GM18517 (cell line): ENCODE results near the gene SIRT4.
"Not testable (repeated sequence)": the region's sequence is repeated elsewhere in the genome, so short reads cannot be mapped to it uniquely, and the experiment has no call there.

Experiments used
- ATAC-seq: cut with Tn5 transposase; IDR thresholded peaks from one replicate; pipeline ENCODE4 v1.9.1; 2021; ENCODE audit warnings: mild to moderate bottlenecking, moderate library complexity; ENCODE audit not compliant: unreplicated experiment

Gene SIRT4

GRCh38 chr12:120335447-120335846 is 33.3 kb downstream of the SIRT4 start:
- not testable (repeated sequence) for ATAC-seq

DNA sequence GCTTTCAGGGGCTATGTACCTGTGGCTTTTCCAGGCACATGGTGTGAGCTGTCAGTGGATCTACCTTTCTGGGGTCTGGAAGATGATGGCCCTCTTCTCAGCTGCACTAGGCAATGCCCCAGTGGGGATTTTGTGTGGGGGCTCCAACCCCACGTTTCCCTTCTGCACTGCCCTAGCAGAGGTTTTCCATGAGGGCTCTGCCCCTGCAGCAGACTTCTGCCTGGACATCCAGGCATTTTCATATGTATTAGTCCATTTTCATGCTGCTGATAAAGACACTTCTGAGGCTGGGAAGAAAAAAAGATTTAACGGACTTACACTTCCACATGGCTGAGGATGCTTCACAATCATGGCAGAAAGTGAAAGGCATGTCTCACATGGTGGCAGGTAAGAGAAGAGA is 34.3 kb downstream of the SIRT4 start:
- not testable (repeated sequence) for ATAC-seq

DNA sequence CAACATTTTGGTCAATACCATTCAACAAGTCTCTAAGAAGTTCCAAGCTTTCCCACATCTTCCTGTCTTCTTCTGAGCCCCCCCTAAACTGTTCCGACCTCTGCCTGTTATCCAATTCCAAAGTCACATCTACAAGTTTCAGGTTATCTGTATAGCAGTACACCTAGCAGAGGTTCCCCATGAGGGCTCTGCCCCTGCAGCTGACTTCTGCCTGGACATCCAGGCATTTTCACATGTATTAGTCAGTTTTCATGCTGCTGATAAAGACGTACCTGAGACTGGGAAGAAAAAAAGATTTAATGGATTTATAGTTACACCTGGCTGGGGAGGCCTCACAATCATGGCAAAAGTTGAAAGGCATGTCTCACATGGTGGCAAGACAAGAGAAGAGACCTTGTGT is 35.6 kb downstream of the SIRT4 start:
- ATAC-seq, result no peak

DNA sequence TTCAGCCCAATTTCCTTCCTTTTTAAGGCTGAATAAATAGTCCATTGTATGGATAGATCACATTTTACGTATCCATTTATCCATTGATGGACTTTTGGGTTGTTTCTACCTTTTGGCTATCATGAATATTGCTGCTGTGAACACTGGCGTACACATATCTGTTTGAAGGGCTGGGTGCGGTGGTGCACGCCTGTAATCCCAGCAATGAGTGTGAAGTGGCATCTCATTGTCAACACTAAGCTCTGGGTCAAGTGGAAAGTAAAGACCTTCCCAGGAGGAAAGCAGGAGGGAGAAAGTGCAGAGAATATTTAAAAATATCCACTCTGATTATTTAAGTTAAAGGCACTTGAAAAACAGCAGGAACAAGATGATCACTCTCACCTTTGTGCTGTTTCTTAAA is 37.1 kb downstream of the SIRT4 start:
- no peak for ATAC-seq

- no peak for ATAC-seq
Observed at GRCh38 chr12:120342175-120343038, 40.3 kb downstream of the SIRT4 start.

- no peak for ATAC-seq
Observed at GRCh38 chr12:120343039-120343537, 41.0 kb downstream of the SIRT4 start.

- ATAC-seq, result no peak
Observed at GRCh38 chr12:120343692-120344091, 41.6 kb downstream of the SIRT4 start.

DNA sequence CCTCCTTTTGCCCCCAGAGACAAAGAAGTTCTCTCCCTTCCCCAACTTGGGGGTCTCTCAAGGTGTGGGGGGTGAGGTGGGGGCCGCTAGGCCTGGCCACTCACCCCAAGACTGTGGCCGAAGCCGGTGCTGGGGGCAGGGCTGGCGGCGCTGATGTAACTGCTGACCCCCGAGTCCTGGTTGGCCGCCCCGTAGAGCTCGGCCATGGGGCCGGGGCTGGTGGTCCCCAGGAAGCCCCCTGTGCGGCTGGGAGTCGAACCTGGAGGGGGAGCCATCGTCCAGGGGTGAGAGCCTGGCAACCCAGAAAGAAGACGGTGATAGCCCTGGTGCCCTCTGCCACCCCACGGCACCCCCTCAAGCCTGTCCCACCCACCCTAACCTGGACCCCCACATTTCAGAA is 43.9 kb downstream of the SIRT4 start:
- no peak for ATAC-seq

GRCh38 chr12:120346681-120347080 is 44.6 kb downstream of the SIRT4 start:
- no peak for ATAC-seq

- no peak for ATAC-seq
Observed at GRCh38 chr12:120347766-120348165, 45.6 kb downstream of the SIRT4 start.

GRCh38 chr12:120350576-120351350 is 48.6 kb downstream of the SIRT4 start:
- ATAC-seq, result no peak

DNA sequence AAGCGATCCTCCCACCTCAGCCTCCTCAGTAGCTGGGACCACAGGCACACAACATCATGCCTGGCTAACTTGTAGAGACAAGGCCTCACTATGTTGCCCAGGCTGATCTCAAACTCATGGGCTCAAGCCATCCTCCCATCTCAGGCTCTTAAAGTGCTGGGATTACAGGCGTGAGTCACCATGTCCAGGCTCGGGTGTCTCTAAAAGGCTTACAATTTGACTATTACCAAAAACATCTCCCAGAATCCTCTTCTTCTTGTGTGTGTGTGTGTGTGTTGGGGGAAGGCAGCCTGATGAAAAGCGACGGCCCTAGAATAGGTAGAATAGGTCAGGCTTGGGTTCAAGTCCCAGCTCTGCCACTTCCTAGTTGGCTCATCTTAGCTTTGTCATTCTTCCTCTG is 50.0 kb downstream of the SIRT4 start:
- ATAC-seq, result no peak

DNA sequence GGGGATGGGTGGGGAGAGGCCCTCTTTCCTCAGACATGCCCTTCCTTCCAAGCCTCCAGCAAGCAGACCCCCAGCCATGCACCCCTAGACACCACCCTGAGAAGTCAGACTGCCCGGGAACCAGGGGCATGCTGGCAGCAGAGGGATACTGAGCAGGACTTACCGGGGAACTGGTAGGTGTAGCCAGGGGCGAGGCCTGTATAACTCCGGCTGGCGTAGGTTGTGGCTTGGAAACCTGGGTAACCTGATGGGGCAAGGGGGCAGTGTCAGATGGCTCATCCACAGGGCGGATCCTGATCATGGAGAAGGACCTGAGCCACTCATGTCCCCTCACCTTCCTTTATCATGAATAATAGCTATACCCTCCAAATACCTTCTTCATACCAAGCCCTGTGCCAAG is 51.0 kb downstream of the SIRT4 start:
- ATAC-seq, result no peak

DNA sequence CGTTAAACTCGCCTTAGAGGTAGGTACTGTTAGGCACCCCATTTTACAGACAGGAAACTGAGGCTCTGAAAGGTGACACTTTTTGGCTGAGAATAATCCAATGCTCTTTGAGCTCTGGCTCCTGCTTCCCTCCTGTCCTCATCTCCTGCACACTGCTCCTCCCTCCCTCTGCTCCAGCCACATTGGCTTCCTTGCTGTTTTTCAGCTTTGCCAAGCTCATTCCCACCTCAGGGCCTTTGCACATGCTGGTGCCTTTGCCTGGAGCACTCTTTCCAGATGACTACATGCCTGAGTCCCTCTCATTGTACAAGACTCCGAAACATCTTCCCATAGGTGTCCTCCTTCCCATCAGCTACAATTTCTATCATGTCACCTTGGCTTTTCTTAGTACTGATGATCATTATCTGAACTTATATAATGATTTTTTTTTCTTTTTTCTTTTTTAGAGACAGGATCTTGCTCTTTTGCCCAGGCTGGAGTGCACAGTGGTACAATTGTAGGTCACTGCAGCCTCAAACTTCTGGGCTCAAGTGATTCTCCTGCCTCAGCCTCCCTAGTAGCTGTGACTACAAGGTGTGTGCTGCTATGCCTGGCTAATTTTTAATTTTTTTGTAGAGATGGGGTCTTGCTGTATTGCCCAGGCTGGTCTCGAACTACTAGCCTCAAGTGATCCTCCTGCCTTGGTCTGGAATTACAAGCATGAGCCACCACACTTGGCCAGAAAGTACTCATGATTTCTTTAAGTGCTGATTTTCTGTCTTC is 51.6 kb downstream of the SIRT4 start:
- no peak for ATAC-seq

DNA sequence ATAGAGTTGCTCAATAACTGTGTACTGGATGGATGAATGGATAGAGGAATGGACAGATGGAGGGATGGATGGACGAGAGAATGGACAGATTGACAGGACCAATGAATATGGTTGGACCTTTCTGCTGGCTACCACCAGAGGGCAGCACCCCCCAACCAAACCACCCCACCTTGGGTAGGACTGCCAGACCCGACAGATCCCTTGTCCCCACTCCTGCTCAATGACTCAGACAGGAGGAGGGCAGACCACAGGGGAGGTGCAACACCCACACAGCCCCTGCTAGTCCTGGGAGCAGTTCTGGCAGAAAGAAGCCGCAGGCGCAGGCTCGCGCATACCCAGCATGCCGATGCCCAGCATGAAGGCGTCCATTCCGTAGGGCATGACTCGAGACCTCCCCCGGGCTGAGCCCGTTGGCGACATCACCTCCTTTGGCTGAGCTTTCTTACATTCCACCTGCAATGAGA is 54.5 kb downstream of the SIRT4 start:
- no peak for ATAC-seq

DNA sequence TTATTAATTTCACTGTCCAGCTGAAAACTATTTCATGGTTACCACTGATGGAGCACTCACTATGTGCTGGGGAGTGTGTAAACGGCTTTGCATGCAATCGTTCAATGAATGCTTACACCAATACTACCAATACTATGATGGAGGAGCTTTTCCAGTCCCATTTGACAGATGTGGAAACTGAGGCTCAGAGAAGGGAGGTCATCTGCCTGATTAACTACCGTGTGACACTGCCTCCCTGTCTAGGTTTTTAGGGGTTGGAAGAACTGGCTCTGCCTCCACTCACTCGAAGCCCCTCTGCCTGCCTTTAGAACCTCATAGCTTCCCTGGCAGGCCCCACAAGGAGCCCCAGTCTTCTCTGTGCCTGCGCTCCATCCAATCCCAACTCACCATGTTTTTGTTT is 55.0 kb downstream of the SIRT4 start:
- no peak for ATAC-seq

DNA sequence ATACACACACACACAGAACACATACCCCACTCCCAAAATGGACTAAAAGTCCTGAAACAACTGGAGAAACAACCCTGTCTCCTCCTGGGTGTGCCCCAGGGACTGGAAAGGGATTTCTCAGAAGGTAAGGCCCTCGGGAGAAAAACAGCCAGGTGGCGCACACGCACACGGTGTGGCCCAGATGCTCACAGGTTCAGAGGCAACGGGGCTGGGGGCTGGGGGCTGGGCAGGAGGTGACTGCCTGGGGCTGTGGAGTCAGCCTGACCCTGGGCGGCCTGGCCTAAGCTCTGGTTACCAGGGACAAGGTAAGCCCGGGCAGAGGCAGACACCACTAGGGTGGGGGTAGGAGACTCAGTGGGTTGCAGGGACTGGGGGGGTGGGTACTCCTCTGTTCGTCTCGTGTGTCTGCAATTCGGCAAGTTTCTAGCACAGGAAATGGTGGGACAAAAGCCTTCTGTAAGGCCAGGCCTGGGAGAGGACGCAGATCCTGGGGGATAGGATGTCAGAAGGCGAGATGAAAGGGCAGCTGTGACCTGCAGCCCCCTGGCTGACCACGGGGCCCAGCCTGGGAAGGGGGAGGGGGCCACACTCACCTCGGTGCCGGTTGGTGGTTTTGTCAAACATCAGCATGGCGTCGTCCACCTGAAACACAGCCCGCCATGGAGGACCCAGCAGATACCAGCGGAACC is 56.4 kb downstream of the SIRT4 start:
- no peak for ATAC-seq

DNA sequence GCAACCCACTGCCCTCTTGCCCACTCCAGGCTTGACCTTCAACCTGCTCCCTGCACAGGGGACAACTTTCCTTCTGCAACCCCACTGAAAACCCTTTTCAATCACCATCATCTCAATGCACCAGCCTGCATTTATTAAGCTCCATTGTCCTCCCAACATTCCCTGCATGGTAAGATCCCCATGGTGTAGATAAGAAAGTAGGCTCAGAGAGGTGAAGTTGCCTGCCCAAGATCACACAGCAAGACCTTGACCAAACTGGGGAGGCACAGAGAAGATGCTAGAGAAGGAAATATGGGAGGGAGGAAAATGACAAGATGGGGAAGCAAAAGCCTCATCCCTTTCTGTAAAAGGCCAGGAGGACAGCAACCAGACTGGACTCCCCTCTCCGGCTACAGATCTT is 57.0 kb downstream of the SIRT4 start:
- ATAC-seq, result no peak

GRCh38 chr12:120361506-120362208 is 59.5 kb downstream of the SIRT4 start:
- no peak for ATAC-seq
